GM21381 (cell line): Measurements from ENCODE around the gene SMCO3.
A peak's percentile ranks its signal among the peaks of the same experiment; 100 is the strongest.
"Not testable (repeated sequence)": the region's sequence is repeated elsewhere in the genome, so short reads cannot be mapped to it uniquely, and the experiment has no call there.

ENCODE experiments used
- ATAC-seq: cut with Tn5 transposase; IDR thresholded peaks from one replicate; pipeline ENCODE4 v1.9.1; 2021; ENCODE audit warnings: mild to moderate bottlenecking, moderate library complexity; ENCODE audit not compliant: unreplicated experiment

The SMCO3 gene

GRCh38 chr12:14775636-14775980 lies 38.4 kb downstream of the SMCO3 start:
- no peak for ATAC-seq

DNA sequence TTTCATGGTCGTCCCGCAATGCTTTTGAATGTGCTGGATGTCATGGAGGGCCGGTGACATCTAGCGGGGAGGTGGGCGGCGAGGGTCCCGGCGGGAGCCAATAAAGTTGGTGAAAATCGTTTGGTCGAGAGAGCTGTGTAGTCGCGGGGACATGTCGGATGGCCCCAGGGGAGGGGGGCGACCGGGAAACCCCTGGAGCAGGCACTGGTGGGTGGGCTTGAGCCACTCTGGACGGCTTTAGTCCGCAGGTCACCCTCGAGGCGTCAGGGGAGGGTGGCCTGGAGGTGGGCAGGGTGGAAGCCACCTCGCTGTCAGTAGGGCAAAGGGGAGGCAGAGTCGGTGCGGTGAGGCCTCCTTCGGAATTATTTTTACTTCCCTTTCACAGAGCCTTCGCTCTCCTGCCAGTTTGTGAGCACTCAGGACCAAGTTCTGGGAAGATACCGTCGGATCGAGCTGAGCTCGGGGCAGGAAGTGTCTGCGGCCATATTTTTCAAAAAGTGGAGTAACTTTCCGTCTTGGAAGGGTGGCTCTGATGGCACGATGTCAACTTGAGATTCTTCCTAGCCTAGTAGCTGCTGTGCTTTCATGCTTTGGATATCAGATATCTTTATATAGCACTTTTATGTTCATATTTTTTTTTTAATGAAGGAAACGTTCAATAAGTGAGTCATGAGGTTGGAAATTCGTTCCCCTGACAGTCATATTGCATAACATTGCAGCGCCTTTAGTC lies 38.9 kb downstream of the SMCO3 start:
- ATAC-seq, result no peak

DNA sequence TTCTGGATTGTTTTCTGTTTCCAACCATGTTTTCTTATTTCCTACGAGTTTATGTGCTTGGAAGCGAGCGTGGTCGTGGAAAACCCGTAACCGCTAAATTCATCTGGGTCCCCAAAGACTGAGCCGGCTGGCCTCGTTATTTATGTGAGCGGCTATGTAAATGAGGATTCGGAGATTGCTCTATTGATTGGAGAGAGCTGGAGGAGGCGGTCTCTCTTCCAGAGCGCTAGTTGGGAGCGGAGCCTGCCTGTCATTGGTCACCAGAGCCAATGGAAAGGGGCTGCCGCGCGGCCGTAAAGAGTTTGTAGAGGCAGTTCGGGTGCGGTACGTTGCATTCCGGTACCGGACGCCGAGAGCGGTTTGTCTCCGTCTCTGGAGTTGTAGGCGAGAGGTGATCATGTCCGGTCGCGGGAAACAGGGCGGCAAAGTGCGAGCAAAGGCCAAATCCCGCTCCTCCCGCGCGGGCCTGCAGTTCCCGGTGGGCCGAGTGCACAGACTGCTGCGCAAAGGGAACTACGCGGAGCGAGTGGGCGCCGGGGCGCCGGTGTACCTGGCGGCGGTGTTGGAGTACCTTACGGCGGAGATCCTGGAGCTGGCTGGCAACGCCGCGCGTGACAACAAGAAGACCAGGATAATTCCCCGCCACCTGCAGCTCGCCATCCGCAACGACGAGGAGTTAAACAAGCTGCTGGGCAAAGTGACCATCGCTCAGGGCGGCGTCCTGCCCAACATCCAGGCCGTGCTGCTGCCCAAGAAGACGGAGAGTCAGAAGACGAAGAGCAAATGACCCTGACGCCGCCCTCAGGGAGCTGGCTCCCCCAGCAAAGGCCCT lies 39.7 kb downstream of the SMCO3 start:
- ATAC-seq, result peak; percentile 50

- peak; percentile 8 for ATAC-seq
Measured at GRCh38 chr12:14773685-14774073, 40.3 kb downstream of the SMCO3 start.

- ATAC-seq, result no peak
Measured at GRCh38 chr12:14772946-14773345, 41.0 kb downstream of the SMCO3 start.

GRCh38 chr12:14771651-14772137 lies 42.3 kb downstream of the SMCO3 start:
- no peak for ATAC-seq

GRCh38 chr12:14770496-14771461 lies 43.2 kb downstream of the SMCO3 start:
- ATAC-seq, result peak; percentile 32

DNA sequence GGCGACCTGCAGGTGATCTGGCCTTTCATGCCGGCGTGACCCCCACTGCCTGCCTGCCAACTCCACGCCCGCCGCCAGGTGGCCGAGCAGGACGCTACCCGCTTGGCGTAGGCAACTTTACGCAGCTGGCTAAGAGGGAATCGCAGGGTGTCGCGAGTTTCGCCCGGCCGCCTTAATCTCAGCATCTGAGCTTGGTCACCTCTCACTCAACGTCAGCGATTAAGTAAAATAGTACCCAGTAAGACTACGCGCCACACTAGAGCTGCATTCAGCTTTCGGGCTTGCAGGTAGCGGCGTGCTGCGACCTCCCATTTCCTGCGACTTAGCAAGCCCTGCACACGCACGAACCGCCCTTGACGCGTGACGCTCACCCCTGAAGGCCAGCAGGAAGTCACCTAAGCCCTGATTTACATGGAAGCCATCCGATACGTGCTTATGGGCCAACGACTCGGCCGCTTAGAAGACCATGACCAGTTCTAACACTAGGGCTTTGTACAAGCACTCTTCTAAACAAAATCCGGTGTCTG lies 44.0 kb downstream of the SMCO3 start:
- peak; percentile 33 for ATAC-seq

GRCh38 chr12:14769466-14769968 lies 44.5 kb downstream of the SMCO3 start:
- ATAC-seq, result no peak

DNA sequence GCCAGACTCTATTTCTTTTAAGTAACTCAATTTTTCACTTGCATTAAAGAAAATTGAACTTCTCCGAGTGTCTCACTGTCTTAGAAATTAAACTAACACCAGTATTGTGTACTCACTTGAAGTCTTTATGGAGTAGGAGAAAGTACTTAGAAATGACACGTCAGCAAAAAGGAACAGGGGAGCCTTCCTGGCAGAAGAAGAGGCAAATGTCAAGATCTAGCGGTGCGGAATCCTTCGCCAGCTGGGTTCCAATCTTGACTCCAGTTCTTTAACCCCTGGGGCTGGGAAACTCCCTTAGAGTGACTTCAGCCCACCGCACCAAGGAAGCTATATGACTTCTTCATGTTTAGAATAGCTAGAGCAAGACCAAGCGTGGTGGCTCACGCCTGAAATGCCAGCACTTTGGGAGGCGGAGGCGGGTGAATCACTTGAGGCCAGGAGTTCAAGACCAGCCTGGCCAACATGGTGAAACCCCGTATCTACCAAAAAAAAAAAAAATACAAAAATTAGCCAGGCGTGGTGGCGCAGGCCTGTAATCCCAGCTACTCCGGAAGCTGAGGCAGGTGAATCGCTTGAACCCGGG lies 45.1 kb downstream of the SMCO3 start:
- ATAC-seq, result no peak

- ATAC-seq, result no peak
Measured at GRCh38 chr12:14767617-14768016, 46.4 kb downstream of the SMCO3 start.

GRCh38 chr12:14766649-14767215 lies 47.2 kb downstream of the SMCO3 start:
- ATAC-seq, result no peak

- ATAC-seq, result not testable (repeated sequence)
Measured at GRCh38 chr12:14766020-14766419, 48.0 kb downstream of the SMCO3 start.

DNA sequence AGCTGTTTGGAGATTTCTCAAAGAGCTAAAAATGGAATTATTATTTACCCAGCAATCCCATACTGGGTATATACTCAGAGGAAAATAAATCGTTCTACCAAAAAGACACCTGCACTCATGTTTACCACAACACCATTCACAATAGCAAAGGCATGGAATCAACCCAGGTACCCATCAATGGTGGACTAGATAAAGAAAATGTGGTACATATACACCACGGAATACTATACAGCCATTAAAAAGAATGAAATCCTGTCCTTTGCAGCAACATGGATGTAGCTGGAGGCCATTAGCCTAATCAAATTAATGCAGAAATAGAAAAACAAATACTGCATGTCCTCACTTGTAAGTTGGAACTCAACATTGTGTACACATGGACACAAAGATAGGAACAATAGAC lies 48.6 kb downstream of the SMCO3 start:
- ATAC-seq, result no peak

DNA sequence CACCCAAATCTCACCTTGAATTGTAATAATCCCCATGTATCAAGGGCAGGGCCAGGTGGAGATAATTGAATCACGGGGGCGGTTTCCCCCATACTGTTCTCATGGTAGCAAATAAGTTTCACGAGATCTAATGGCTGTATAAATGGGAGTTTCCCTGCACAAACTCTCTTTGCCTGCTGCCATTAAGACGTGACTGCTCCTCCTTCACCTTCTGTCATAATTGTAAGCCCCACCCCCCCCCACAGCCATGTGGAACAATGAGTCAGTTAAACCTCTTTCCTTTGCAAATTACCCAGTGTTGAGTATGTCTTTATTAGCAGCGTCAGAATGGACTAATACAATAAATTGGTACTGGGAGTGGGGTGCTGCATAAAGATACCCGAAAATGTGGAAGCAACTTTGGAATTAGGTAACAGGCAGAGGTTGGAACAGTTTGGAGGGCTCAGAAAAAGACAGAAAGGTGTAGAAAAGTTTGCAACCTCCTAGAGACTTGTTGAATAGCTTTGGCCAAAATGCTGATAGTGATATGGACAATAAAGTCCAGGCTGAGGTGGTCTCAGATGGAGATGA lies 54.2 kb downstream of the SMCO3 start:
- ATAC-seq, result not testable (repeated sequence)

DNA sequence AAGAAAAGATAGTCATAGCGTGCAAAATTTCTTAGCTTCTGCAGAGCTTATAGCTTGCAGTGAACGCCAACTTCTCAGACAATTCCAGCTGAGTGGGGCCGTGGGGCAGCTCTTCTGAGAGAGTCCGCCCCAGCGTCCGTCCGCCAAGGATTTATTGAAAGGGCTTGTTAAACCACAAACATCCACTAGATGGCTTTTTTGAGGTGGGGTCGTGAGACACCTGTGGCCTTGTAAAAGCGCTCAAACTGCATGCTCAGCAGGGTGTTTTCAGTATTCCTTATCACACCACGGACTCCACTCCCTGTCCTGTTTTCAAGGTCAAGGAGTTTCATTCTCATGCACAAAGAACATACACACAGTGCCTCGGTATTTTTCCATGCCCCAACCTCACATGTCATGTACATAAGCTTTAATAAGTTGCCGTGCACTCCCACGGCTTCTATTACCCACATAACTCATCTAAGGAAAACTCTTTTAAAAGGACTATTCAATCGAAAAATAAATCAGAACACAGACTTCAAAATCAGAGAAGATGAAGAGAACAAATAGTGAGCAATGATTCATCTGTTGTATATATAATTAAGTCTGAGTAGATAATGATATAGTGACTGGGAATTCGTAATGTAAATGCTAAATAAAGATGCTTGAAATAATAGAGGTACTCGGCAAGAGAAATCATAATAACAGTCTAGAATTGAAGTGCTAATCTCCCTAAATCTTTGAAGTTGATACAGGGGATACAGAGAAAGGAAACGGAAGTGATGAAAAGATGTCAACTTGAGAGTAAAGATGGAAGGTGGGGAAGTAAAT lies 57.4 kb downstream of the SMCO3 start:
- ATAC-seq, result no peak
